Keratinocyte (primary cell): ENCODE data around the gene KCNH8.

Experiments used
- CTCF ChIP-seq, 3 experiments: IDR thresholded peaks in 1 of 3; conservative IDR thresholded peaks in 1 of 3; optimal IDR thresholded peaks in 1 of 3; 2 replicates in 2 of 3; 3 replicates in 1 of 3; pipeline versions ENCODE3 to v1.5.1; 2011; ENCODE audit warnings: low read length in 3 of 3, mild to moderate bottlenecking in 3 of 3, moderate library complexity in 2 of 3, control low read depth in 1 of 3, inconsistent platforms in 1 of 3; ENCODE audit not compliant: insufficient read depth in 2 of 3; ENCODE audit errors: extremely low read depth in 1 of 3
- EZH2 ChIP-seq: IDR thresholded peaks from one replicate; pipeline ENCODE4 v1.6.1; 2012; ENCODE audit warnings: inconsistent platforms, mild to moderate bottlenecking, low read length, moderate library complexity

DNA sequence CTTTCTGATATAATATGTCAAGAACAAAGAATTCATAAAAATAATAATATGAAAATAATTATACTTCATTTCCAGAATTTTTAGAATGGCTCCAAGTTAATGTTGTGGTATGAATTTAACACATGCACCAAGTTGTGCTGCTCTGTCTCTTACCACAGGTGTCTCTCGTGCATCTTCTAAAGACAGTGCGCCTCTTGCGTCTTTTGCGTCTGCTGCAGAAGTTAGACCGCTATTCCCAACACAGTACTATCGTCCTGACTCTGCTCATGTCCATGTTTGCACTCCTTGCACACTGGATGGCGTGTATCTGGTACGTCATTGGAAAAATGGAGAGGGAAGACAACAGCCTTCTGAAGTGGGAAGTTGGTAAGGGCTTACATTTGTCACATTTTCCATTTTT is 246.6 kb downstream of the KCNH8 start:
- TF ChIP-seq CTCF (optimal IDR thresholded peaks at IDR 0.05 in 1 of 3, IDR thresholded peaks at IDR 0.05 in 1 of 3, conservative IDR thresholded peaks at IDR 0.05 in 1 of 3; ENCODE audit: extremely low read depth in 1 of 3, insufficient read depth in 2 of 3, low read length in 3 of 3) = no peak
- TF ChIP-seq EZH2 = no peak
